Kidney tubule cell (primary cell): ENCODE results near the gene COL4A2.
"Not testable (repeated sequence)": the region's sequence is repeated elsewhere in the genome, so short reads cannot be mapped to it uniquely, and the experiment has no call there.

Experiments used
- DNase-seq: peaks from one replicate; pipeline ENCODE4 v3.0.0-alpha.2; 2018; ENCODE audit warnings: low spot score

Gene COL4A2

DNA sequence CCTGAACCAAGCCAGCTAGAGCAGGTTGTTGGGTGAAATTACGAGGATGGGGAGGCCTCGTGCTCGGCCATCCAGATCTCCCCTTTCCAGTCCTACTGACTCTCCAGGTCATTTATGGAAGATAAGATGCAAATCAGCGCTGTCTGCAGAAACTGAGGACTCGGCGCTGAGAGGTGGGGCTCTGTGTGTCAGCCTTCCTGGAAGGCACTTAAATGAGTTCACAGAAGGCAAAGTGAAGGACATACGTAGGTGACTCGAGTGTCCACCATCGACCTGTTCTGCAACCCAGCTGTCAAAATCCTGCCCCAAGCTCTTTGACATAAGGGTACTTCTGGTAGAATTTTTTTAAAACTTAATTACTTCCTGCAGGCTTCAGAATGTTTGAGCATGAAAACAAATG lies 168.0 kb downstream of the COL4A2 start:
- DNase-seq, result no peak

DNA sequence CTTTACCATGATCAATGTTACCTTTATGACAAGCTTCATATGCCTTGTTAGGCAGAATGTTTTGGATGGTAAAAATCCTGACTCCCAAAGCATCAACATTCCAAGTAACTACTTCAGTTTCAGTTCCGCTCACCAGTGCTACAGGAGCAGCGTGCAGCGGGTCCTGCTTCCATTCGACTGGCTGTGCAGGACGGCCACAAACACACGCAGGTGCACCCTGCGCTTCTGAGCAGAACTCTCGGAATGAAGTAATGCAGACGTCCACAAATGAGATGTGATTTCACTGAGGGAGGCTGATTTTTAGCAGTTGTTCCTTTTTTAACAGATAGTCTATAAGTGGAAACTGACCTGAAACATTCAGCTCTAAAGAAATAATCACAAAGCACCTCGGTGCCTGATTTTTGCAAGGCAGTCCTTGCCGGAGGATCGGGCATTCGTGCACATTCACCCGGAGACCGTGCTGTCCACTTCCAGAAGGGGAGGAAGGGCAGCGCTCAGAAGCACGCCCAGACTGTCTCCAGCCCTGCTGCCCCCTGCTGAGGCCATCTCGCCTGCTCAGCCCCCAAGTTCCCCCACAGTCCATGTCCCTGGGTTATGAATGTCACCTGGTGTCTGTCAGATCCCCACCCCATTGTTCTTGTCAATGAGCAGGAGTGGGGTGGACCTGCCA lies 168.6 kb downstream of the COL4A2 start:
- no peak for DNase-seq

DNA sequence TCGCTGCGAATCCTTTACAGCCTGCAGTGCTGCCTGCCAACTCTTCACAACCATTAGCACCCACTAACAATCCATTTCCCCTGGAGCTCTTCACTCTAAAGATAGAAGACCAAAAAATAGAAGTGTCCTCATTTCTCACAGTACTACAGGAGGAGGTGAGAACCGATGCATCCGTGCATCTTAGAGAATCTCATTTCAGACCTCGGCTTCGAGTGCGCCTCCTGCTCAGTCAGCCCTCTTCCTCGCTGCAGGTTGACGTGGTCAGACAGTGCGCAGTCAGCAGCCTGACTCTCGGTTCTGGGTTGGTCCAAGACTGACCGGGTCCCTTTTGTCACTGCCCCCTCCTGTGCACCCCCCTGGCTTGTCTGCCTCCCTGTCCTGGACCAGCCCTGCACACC lies 169.1 kb downstream of the COL4A2 start:
- no peak for DNase-seq

DNA sequence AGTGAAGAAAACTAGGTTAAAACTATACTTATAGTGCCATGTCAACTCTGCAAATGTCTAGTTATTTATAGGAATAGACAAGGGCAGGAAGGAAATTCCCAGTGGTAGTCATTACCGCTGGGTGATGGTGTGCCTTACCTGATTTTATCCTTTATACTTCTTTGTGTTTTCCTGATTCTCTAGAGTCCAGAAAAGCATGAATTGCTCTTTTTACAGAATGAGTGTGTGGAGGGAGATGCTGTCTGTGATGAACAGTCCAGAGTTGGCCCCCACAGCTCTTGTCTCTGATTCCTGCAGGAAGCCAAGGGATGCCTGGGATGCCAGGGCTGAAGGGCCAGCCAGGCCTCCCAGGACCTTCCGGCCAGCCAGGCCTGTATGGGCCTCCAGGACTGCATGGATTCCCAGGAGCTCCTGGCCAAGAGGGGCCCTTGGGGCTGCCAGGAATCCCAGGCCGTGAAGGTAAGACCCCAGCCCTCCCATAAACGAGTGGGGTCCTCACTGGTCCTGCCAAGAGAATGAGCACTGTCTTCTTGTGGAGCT lies 170.7 kb downstream of the COL4A2 start:
- no peak for DNase-seq

DNA sequence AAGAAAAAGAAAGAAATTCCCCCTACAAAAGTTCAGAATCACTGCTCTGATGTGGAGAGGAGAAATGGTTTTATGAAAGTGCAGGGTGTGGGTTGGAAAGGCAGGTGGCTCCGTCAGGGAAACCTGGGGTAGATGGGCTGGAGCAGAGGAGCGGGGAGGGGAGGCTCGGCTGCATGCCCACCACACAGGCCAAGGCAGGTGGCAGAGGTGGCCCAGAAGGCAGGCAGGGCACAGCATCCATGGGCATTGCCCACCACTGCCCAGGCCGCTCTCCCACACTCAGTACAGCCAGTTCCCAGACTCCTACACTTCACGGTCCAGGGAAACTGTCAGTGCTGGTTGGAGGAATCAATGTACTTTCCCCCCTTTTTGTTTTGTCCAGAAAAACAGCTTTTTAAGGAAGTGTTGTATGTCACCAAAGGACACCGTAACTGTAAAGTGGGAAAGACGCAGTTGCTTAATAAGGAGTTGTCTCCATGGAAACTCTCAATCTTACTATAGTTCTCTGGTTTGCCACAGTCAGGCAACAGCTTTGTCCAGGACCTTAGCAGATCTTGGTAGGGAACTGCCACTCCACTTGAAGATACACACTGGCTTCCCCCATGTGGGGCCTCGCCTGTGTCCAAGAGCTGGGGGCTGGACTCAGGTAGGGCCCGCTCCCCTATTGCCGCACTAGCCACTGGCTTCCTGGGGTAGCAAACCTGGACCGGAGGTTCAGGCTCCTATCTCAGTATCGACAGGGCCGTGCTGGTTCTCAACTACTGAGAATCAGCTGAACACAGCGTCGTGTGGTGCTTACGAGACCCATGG lies 171.5 kb downstream of the COL4A2 start:
- no peak for DNase-seq

DNA sequence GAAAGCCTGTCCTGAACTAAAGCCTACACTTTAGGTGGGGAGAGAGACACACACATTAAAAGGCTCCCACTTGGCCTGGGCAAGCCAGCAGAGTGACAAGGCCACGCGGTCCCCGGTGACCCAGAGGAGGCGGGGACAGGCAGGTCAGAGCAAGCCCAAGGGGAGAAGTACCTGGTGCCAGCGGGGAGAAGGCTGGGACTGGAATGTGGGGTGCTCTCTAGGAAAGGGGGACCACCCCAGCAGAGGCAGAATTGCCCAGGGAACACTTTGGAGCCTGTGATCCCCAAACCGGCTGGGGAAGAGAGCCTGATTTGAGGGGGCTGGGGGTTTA lies 172.1 kb downstream of the COL4A2 start:
- no peak for DNase-seq

DNA sequence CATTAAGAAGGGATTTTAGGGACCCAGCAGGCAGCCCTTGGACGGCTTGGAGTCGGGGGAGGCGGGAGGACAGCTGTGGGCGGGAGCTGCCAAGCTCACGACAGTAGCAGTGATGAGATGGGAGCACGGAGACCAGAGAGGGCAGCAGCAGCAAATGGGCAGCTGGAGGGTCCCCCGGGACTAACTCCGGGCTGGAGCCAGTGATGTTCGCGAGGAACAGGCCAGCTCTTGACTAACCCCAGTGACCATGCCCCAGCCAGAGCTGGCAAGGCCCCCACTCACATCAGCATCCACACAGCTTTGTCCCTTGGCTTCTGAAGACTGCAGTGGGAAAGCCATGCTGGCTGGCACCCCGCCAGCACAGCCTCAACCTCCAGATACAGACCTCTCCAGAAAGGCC lies 172.6 kb downstream of the COL4A2 start:
- no peak for DNase-seq

DNA sequence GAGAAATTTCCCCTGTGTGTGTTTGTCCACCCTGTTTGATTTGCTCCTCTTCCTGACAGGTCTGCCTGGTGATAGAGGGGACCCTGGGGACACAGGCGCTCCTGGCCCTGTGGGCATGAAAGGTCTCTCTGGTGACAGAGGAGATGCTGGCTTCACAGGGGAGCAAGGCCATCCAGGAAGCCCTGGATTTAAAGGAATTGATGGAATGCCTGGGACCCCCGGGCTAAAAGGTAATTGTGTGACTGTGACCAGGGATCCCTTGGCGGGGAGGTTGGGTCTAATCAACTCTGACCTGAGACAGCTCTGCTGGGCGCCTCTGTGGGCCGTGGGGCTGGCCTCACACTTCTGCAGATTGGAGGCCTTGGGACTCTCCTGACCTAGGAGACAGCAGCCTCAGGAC lies 173.1 kb downstream of the COL4A2 start:
- DNase-seq, result no peak

DNA sequence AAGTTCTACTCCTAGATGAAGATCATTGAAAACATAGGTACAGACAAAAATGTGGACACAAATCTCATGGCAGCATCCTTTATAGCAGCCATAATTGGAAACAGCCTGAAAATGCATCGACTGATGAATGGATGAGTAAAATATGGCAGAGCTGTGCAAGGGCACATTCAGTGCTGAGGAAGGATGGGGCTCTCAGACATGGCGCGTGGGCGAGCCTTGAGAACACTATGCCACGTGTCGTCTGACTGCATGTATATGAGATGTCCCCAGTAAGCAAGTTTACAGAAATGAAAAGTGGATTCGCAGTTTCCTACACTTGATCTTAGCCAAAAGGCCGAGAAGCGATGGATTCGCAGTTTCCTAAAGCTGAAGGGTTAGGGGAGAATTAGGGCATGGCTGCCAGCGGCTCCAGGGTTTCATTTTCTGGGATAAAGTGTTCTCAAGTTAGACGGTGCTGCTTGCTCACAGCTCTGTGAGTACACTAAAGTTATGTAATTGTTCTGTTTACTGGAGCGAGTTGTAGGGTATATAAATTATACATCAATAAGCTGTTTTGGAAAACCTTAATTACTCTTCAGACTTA lies 176.4 kb downstream of the COL4A2 start:
- no peak for DNase-seq

DNA sequence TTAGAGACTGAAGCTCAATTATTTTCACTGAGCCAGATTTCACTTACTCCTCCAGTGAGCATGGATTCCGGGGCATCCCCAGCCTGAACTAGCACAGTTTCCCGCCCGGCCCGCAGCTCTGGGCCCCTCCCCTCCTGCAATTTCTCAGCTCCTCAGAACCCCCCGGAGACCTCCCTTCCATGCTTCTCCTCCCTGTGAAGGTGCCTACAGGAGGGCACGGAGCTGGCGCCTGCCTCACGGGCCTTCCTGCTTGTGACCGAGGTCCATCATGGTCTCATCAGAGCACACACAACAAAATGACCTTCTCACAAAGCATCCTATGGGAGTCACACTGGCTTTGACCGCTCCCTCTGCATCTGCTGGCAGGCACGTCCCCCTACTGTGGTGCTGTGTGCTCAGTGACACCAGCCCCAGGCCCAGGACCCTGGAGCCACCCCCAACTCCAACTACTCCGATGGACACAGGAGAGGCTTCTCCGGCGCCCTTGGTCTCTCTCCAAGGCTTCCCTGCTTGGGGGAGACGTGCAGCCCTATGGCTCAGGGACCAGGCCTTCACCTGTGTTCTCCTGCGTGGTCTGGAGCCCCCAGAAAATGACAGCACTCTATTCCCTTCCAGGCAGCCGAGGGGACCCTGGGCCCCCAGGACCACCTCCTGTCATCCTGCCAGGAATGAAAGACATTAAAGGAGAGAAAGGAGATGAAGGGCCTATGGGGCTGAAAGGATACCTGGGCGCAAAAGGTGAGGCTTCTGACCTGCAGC lies 177.4 kb downstream of the COL4A2 start:
- DNase-seq, result no peak

DNA sequence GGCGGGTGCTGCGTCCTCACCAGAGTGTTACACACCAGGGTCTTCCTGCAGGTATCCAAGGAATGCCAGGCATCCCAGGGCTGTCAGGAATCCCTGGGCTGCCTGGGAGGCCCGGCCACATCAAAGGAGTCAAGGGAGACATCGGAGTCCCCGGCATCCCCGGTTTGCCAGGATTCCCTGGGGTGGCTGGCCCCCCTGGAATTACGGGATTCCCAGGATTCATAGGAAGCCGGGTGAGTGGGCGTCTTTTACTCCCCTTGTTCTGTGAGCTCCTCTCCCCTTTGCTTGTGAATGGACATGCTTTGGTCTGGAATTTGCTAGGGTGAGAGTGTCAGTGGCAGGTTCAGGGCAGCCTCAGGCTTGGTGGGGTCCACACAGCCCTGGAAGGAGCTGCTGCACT lies 178.5 kb downstream of the COL4A2 start:
- peak; percentile 75 for DNase-seq

DNA sequence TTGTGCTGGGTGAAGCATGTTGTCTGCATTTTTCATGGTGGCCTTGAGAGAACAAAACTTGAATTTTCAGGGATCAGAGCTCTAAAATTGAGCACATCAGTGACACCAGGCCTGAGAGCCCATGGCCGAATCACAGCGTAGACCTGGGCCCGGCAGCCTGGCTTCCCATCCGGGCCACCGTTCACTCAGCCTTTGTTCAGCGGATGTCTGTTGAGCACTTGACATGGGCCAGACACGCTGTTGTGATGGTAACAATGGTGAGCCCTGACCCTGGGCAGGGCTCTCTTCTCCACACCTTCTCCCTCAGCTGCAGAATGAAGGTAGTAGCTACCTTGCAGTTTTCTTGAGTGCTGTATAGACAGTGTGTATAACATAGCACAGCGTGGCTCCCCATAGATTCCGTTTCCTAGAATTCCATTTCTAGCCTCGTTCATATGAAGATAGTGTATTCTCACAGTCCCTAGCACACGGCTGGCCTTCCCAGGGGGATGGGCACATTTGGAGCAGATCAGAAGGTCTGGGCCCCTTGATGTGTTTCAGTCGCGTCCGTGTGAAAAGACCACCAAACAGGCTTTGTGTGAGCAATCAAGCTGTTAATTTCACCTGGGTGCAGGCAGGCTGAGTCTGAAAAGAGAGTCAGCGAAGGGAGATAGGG lies 179.1 kb downstream of the COL4A2 start:
- no peak for DNase-seq

DNA sequence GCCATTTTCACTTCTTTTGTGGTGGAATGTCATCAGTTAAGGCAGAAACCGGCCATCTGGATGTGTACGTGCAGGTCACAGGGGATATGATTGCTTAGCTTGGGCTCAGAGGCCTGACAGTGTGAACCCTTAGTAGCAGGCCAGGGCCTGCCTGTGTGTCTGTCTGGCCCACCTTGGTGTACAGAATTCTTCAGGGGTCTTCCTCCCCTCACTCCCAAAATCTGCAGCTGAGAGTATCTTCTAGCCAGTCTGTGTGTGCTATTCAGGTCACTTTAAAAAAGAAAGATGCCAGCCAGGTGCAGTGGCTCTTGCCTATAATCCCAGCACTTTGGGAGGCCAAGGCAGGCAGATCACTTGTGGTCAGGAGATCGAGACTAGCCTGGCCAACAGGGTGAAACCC lies 179.8 kb downstream of the COL4A2 start:
- not testable (repeated sequence) for DNase-seq

DNA sequence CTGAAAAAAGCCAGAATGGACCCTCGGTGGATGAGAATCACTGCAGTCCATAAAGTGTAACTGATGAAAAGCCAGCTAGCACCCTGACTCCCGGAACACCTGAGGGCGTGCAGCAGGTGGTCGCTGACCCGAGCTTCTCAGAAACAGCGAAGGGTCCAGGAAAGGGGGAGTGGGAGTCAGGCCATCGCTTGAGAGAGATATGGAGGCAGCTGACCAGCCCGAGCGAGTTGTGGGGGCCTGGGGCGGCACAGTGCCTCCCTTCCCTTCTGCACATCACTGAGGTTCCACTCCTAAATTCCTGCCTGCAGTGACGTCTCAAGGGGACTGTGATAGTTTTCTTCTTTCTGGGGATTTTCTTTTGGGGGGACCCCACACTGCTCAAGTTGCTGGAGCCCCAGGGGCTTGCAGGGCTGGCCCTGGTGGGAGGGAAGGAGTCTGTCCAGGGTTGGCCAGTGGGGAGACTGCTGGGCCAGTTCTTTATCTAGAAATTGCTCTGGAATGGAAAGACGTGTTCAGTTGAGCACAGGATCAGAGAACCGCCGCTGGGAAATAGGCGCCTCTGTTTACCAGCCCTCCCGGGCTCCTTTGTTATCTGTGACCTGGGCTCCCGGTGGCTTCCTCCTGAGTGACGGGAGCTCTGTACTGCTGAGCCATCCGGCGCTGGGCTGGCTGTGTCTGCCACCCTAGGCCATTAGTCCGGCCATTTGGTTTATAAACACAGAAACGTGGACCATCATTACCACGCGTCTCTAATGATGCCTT lies 183.1 kb downstream of the COL4A2 start:
- no peak for DNase-seq

DNA sequence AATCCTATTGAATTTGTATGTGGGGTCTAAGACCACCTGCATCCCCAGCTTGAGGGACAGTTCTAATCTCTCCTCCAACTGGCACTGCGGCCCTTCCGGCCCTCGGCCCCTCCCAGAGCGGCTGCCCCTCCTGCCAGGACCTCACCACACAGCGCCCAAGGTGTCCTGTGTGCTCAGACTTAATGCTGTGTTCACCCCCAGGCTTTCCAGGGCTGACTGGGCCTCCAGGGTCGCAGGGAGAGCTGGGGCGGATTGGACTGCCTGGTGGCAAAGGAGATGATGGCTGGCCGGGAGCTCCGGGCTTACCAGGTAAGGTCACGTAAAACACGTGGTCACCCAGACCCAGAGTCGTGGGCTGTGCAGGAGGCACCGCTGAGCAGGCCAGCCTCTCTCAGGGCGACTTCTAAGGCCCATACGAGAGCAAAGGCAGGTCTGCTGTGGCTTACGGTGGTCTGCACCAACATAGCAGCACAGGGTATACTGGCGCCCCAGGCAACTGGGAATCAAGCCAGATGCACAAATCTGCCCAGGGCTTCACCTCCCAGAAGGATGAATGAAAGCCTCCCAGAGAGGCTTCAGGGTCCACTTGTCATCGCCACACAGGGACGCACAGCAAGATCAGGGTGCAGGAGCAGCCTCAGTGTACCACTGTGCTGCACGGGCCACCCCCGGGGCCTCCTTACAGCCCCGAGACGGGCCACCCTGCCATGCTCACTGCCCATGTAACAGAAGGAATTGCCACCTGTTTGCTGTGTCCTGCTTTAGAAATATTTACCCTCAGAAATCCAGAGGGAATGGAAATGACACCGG lies 185.0 kb downstream of the COL4A2 start:
- no peak for DNase-seq

DNA sequence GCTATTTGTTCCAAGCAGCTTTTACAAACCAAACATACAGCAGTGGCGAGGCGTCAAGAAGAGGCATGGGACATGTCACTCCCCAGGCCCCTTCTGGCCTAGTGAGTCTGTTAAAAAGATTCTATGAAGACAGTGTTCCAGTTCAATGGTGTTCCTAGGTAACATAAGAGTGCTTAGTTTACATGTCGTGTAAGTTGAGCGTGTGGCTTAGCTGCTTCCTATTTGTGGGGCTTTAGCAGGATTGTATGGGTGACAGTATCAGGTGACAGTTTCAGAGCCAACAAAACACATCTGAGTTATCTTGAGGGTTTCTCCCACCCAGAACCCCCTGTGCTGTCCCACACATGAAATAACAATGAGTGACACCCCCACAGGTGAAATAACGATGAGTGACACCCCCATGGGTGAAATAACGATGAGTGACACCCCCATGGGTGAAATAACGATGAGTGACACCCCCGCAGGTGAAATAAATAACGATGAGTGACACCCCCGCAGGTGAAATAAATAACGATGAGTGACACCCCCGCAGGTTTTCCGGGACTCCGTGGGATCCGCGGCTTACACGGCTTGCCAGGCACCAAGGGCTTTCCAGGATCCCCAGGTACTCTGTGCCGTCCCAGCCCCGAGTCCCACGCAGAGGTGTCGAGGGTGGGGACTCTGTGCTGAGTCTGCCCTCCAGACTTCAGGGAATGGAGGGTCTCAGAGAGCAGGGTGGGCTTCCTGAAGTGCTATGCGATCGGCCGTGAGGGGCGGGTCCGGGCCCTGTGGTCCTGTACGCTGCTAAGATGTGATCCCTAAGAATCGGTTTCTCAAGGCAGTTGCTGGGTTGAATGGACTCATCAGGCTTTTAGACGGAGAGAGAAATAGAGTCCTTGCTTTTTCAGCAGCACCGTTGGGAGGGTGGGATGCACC lies 185.9 kb downstream of the COL4A2 start:
- no peak for DNase-seq

DNA sequence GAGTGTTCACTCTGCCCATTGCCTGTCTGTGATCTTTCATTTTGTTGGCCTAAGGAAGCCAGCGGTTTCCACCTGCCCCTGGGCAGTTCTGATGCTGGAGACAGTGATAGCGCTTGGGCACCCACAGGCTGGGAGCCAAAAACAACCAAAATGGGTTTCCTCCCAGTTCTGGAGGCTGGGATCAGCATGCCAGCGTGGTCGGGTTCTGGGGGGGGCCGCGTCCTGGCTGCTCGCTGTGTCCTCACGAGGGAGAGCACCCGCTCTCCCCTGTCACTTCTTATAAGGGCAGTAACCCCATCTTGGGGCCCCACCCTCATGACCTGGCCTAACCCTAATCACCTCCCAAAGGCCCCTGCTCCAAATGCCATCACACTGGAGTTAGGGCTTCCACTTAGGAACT lies 186.5 kb downstream of the COL4A2 start:
- no peak for DNase-seq

DNA sequence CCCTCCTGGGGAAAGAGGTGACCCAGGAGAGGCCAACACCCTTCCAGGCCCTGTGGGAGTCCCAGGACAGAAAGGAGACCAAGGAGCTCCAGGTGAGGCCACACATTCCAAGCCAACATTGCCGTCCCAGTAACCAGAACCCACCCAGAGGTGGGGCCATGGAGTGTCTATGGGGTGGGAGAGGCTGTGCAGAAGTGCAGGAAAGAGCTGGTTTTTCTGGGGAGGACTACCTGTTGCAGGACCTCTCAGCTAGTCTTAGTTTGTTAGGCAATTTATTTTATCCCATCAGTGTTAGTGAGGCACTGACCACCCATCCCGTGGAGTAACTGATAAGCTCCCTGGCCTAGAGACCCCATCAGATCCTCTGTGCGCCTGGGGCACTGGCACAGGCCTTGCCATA lies 188.3 kb downstream of the COL4A2 start:
- no peak for DNase-seq

DNA sequence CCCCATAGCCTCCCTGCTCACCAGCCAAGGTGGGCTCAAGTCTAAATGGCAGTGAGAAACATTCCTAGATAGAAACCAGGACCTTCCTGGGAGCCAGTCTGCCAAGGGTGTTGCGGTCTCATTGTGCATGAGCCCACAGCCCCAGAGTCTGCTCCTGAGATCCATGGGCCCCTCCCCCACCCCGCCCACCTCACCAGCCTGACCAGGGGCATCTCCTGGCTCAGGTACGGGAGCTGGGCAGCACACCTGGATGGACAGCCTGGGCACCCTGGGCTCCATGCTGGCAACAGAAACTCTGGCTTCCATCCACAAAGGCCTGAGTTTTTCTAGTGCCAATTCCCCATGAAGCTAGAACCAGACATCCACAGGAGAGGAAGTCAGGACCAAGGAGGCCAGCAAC lies 188.8 kb downstream of the COL4A2 start:
- DNase-seq, result no peak
